HCT116 (cell line): Measurements from ENCODE around the gene SLC4A5.

Source experiments
- CEBPB ChIP-seq: IDR thresholded peaks from 2 replicates; pipeline ENCODE4 v1.6.1; 2012; ENCODE audit warnings: low read depth
- CTCF ChIP-seq, 3 experiments: fragments of 200-600 bp in 1 of 3; sonication (generic) in 1 of 3; IDR thresholded peaks in 2 of 3; conservative IDR thresholded peaks in 1 of 3; 2 replicates each; pipeline ENCODE4 v1.5.1; 2012 to 2017; ENCODE audit warnings: low read depth in 2 of 3, low read length in 2 of 3, antibody characterized with exemption in 1 of 3, borderline replicate concordance in 1 of 3, control low read depth in 1 of 3, mild to moderate bottlenecking in 1 of 3, mixed read lengths in 1 of 3, mixed run types in 1 of 3, moderate library complexity in 1 of 3; ENCODE audit not compliant: insufficient read depth in 1 of 3
- EZH2 ChIP-seq: fragments of 200-600 bp; sonication (generic); IDR thresholded peaks from 2 replicates; pipeline ENCODE4 v1.6.1; 2017; ENCODE audit warnings: antibody characterized with exemption, mixed run types
- EZH2phosphoT487 ChIP-seq: fragments of 200-600 bp; IDR thresholded peaks from 2 replicates; pipeline ENCODE4 v1.6.1; 2018; ENCODE audit warnings: antibody characterized with exemption, borderline replicate concordance
- POLR2A ChIP-seq: IDR thresholded peaks from 2 replicates; pipeline ENCODE4 v1.7.0; 2011; ENCODE audit warnings: borderline replicate concordance; ENCODE audit not compliant: insufficient read depth, insufficient read length; ENCODE audit errors: extremely low read depth
- REST ChIP-seq: IDR thresholded peaks from 2 replicates; pipeline ENCODE4 v1.6.1; 2012; ENCODE audit warnings: low read depth
- SIN3A ChIP-seq: IDR thresholded peaks from 2 replicates; pipeline ENCODE4 v1.6.1; 2012; ENCODE audit warnings: low read depth
- SP1 ChIP-seq: IDR thresholded peaks from 2 replicates; pipeline ENCODE4 v1.6.1; 2012; ENCODE audit warnings: low read depth
- TCF7L2 ChIP-seq: IDR thresholded peaks from 2 replicates; pipeline ENCODE4 v1.7.0; 2011; ENCODE audit warnings: borderline replicate concordance, inconsistent platforms; ENCODE audit not compliant: insufficient read depth, insufficient read length; ENCODE audit errors: extremely low read depth
- TF ChIP-seq, protein P1 (sequence below): IDR thresholded peaks from 2 replicates; pipeline ENCODE4 v1.6.1; 2011; ENCODE audit warnings: mild to moderate bottlenecking, low read length, moderate library complexity; ENCODE audit not compliant: insufficient replicate concordance; ENCODE audit errors: extremely low read depth

DNA sequence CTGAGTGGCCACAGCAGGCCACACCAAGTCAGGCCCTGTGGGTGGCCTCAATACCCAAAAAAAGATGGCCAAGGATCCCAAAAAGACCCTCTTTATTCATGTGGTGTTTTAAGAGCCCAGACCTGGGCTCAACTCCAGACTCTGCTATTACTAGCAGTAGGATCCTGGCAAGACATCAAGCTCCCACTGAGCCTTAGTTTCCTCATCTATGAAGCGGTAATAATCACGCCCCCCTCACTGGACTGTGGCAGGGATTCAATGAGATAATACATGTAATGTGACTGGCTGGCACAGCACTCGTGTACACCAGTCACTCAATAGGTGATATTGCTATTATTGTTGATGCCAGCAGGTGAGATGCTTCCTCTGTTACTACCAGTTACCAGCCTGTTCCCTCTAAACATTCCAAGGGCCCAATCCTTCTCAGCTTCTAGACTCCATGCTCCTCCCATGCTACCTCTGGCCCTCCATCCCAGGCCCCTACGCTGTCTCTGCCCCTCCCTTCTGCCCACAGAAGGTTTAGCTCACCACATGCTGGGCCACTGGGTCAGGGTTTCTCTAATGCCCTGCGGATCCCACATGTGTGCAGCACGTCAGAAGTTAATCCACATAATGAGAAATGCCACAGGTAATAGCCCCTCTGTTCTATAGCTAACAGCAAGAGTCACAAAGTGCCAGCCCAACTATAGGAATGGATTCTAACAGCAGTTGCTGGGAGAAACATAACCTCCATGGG lies 51.2 kb downstream of the SLC4A5 start:
- no peak for TF ChIP-seq TCF7L2
- TF ChIP-seq EZH2 = no peak
- TF ChIP-seq EZH2phosphoT487 = no peak
- no peak for TF ChIP-seq REST
- no peak for TF ChIP-seq POLR2A
- no peak for TF ChIP-seq CTCF (IDR thresholded peaks at IDR 0.05 in 2 of 3, conservative IDR thresholded peaks at IDR 0.05 in 1 of 3; ENCODE audit: borderline replicate concordance in 1 of 3, insufficient read depth in 1 of 3, low read depth in 2 of 3, low read length in 2 of 3)
- TF ChIP-seq CEBPB = no peak
- TF ChIP-seq, protein P1, sequence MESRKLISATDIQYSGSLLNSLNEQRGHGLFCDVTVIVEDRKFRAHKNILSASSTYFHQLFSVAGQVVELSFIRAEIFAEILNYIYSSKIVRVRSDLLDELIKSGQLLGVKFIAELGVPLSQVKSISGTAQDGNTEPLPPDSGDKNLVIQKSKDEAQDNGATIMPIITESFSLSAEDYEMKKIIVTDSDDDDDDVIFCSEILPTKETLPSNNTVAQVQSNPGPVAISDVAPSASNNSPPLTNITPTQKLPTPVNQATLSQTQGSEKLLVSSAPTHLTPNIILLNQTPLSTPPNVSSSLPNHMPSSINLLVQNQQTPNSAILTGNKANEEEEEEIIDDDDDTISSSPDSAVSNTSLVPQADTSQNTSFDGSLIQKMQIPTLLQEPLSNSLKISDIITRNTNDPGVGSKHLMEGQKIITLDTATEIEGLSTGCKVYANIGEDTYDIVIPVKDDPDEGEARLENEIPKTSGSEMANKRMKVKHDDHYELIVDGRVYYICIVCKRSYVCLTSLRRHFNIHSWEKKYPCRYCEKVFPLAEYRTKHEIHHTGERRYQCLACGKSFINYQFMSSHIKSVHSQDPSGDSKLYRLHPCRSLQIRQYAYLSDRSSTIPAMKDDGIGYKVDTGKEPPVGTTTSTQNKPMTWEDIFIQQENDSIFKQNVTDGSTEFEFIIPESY = no peak
- no peak for TF ChIP-seq SIN3A
- TF ChIP-seq SP1 = no peak
